CD14-positive monocyte (primary cell): ENCODE results near the gene PLPP2. TPM values are rescaled to one million over a fixed set of nuclear protein-coding genes. Genes with fewer than 3 reads are reported as not detected.

Experiments used
- DNase-seq, 3 donors: peaks; one replicate each; pipeline ENCODE4 v3.0.0-alpha.2; 2011 to 2022
- H2AFZ ChIP-seq: 2 replicates; pipeline ENCODE4 v1.6.0; 2012; ENCODE audit warnings: mild to moderate bottlenecking, low read depth, low read length, inconsistent platforms; ENCODE audit not compliant: insufficient read depth, poor library complexity, severe bottlenecking
- H3K27ac ChIP-seq, 2 donors: 1 replicate in 1 of 2; 2 replicates in 1 of 2; pipeline ENCODE4 v1.5.1; 2012 to 2013; ENCODE audit warnings: low read length in 2 of 2, control low read depth in 1 of 2, inconsistent platforms in 1 of 2, low read depth in 1 of 2, mild to moderate bottlenecking in 1 of 2
- H3K27me3 ChIP-seq, 2 donors: one replicate each; pipeline versions ENCODE4 v1.6.0 to v1.6.1; 2011 to 2013; ENCODE audit warnings: low read length in 2 of 2; ENCODE audit not compliant: control insufficient read depth in 2 of 2, insufficient read depth in 2 of 2
- H3K36me3 ChIP-seq, 2 donors: replicated peaks in 1 of 2; 1 replicate in 1 of 2; 2 replicates in 1 of 2; pipeline versions ENCODE4 v1.5.1 to v1.6.1; 2012 to 2013; ENCODE audit warnings: low read length in 2 of 2, control low read depth in 1 of 2, inconsistent platforms in 1 of 2, mild to moderate bottlenecking in 1 of 2; ENCODE audit not compliant: insufficient read depth in 2 of 2, control insufficient read depth in 1 of 2
- H3K4me1 ChIP-seq, 2 donors: 1 replicate in 1 of 2; 2 replicates in 1 of 2; pipeline versions ENCODE4 v1.5.1 to v1.6.1; 2012 to 2013; ENCODE audit warnings: low read length in 2 of 2, control low read depth in 1 of 2, inconsistent platforms in 1 of 2, mild to moderate bottlenecking in 1 of 2, moderate library complexity in 1 of 2; ENCODE audit not compliant: insufficient read depth in 2 of 2, control insufficient read depth in 1 of 2
- H3K4me2 ChIP-seq: replicated peaks from 2 replicates; pipeline ENCODE3; 2012; ENCODE audit warnings: low read length, moderate library complexity, mild to moderate bottlenecking; ENCODE audit not compliant: poor library complexity, severe bottlenecking; ENCODE audit errors: extremely low read depth
- H3K4me3 ChIP-seq, 3 experiments: fragments of 200-600 bp in 1 of 3; sonication (generic) in 1 of 3; replicated peaks in 1 of 3; 1 replicate in 2 of 3; 2 replicates in 1 of 3; pipeline ENCODE4 v1.5.1; 2011 to 2013; ENCODE audit warnings: low read length in 3 of 3, mild to moderate bottlenecking in 3 of 3, control low read depth in 2 of 3, low read depth in 2 of 3, inconsistent platforms in 1 of 3, moderate library complexity in 1 of 3
- H3K79me2 ChIP-seq: 2 replicates; pipeline ENCODE4 v1.6.0; 2012; ENCODE audit warnings: mild to moderate bottlenecking, control low read depth, inconsistent platforms, low read length, moderate library complexity; ENCODE audit not compliant: insufficient read depth
- H3K9ac ChIP-seq: 2 replicates; pipeline ENCODE4 v1.6.0; 2017; ENCODE audit warnings: low read length, mild to moderate bottlenecking; ENCODE audit not compliant: insufficient read depth, poor library complexity, severe bottlenecking
- H3K9me3 ChIP-seq, 2 donors: replicated peaks in 1 of 2; 1 replicate in 1 of 2; 2 replicates in 1 of 2; pipeline versions ENCODE4 v1.5.1 to v1.6.1; 2012 to 2013; ENCODE audit warnings: low read length in 2 of 2, control low read depth in 1 of 2; ENCODE audit not compliant: control insufficient read depth in 1 of 2, insufficient read depth in 1 of 2
- H4K20me1 ChIP-seq: 2 replicates; pipeline ENCODE4 v1.6.0; 2012; ENCODE audit warnings: mild to moderate bottlenecking, low read length, control low read depth, moderate library complexity; ENCODE audit not compliant: insufficient read depth
- H3K27ac Mint-ChIP-seq, 7 donors: one replicate each; pipeline ENCODE4 v1.8.0; 2020; ENCODE audit warnings: mild to moderate bottlenecking in 7 of 7, mixed read lengths in 7 of 7, moderate library complexity in 6 of 7, inconsistent platforms in 2 of 7
- H3K27me3 Mint-ChIP-seq, 3 donors: one replicate each; pipeline ENCODE4 v1.8.0; 2021 to 2022; ENCODE audit warnings: low read depth in 3 of 3, mild to moderate bottlenecking in 3 of 3, mixed read lengths in 3 of 3, moderate library complexity in 3 of 3, inconsistent platforms in 1 of 3
- H3K36me3 Mint-ChIP-seq, 2 donors: one replicate each; pipeline ENCODE4 v1.8.0; 2020; ENCODE audit warnings: mixed read lengths in 2 of 2, inconsistent platforms in 1 of 2, mild to moderate bottlenecking in 1 of 2
- H3K4me1 Mint-ChIP-seq: one replicate; pipeline ENCODE4 v1.8.0; 2020; ENCODE audit warnings: mild to moderate bottlenecking, mixed read lengths
- H3K4me3 Mint-ChIP-seq, 2 donors: one replicate each; pipeline ENCODE4 v1.8.0; 2020; ENCODE audit warnings: mild to moderate bottlenecking in 2 of 2, mixed read lengths in 2 of 2, moderate library complexity in 1 of 2
- H3K9me3 Mint-ChIP-seq, 7 donors: one replicate each; pipeline ENCODE4 v1.8.0; 2020 to 2022; ENCODE audit warnings: mixed read lengths in 7 of 7, mild to moderate bottlenecking in 6 of 7, moderate library complexity in 6 of 7, inconsistent platforms in 2 of 7
- CTCF ChIP-seq: fragments of 200-600 bp; IDR thresholded peaks from one replicate; pipeline ENCODE4 v1.8.0; 2022; ENCODE audit warnings: antibody characterized with exemption, mild to moderate bottlenecking
- WGBS: methylation state at CpG from one replicate; pipeline ENCODE4 v1.1.5; 2013; ENCODE audit warnings: missing lambda C conversion rate; ENCODE audit not compliant: insufficient coverage; 5-methylcytosine and 5-hydroxymethylcytosine counted together
- intact Hi-C, 2 donors: fragments of 100-400 bp; cut with micrococcal nuclease; formaldehyde crosslinking; loops; one replicate each; pipeline versions ENCODE4 v1.15.0 to v1.15.1; 2023
- polyA plus RNA-seq, 3 donors: library from polyadenylated mRNA; depleted of rRNA in 1 of 3; unstranded in 2 of 3; stranded (reverse) in 1 of 3; fragments of 300-500 nt in 2 of 3; fragments of >200 nt in 1 of 3; fragmentation: Illumina TruSeq in 2 of 3; gene quantifications; 1 replicate in 2 of 3; 2 replicates in 1 of 3; pipeline ENCODE4 v1.2.3, GENCODE V29; 2012 to 2021

Gene PLPP2
- polyA plus RNA-seq, 3 donors = 0.01 TPM; not detected in 2

- 83% methylated on average over 12 of the region's 12 CpGs for WGBS
- Histone ChIP-seq H3K79me2 (no peaks in the 10 kb centered on the region), H3K36me3 (no peaks in the 10 kb centered on the region), H2AFZ (no peak overlapping the region), H3K9me3 (no peaks in the 10 kb centered on the region), H3K27me3 (peaks cover 0 to 7% of the 10 kb centered on the region in 2 donors), H3K4me3 (no peak overlapping the region), H3K4me1 (no peaks in the 10 kb centered on the region), H3K9ac (no peak overlapping the region), H4K20me1 (no peaks in the 10 kb centered on the region), H3K4me2 (no peak overlapping the region), H3K27ac (no peak overlapping the region)
- Mint-ChIP-seq H3K4me1 (no peaks in the 10 kb centered on the region), H3K27me3 (peaks cover 14 to 29% (median 19%) of the 10 kb centered on the region in 3 donors), H3K9me3 (peaks cover 0 to 1% (median 0%) of the 10 kb centered on the region in 7 donors), H3K4me3 (no peak overlapping the region), H3K36me3 (no peaks in the 10 kb centered on the region), H3K27ac (no peak overlapping the region)
- intact Hi-C loops = no loop called here
- no peak for TF ChIP-seq CTCF
- DNase-seq = no peak
Observed at GRCh38 chr19:280541-281009, 10.6 kb downstream of the PLPP2 start.

DNA sequence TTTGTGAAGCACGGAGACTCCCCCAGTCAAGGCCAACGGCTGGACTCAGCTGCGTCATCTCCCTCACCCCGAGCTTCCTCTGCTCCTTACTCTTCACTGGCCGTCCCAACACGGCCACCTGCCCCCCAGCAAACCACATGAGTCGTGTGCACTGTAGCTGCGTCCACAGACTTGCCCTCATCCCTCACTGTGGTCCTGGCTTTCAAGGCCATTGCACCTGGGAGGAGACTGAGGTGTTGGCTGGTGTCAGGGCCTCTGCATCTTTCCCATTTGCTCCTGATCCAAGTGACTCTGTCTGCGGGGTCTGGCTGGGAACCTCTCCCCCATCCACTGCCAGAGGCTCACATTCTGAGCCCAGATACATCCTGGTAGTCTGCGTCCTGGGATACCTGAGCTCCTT is 11.5 kb downstream of the PLPP2 start:
- Histone ChIP-seq H3K4me3 (no peak overlapping the region), H3K9ac (no peak overlapping the region), H3K4me1 (no peaks in the 10 kb centered on the region), H2AFZ (no peak overlapping the region), H3K27ac (no peak overlapping the region), H3K27me3 (peaks cover 0 to 7% of the 10 kb centered on the region in 2 donors), H4K20me1 (no peaks in the 10 kb centered on the region), H3K4me2 (no peak overlapping the region), H3K36me3 (no peaks in the 10 kb centered on the region), H3K79me2 (no peaks in the 10 kb centered on the region), H3K9me3 (no peaks in the 10 kb centered on the region)
- WGBS = 81% methylated on average over 8 of the region's 10 CpGs
- H3K36me3 Mint-ChIP-seq = no peaks in the 10 kb centered on the region
- no peak for DNase-seq
- no peak overlapping the region for H3K4me3 Mint-ChIP-seq
- no peak overlapping the region for H3K27ac Mint-ChIP-seq
- H3K27me3 Mint-ChIP-seq = peaks cover 16 to 33% (median 16%) of the 10 kb centered on the region in 3 donors
- H3K4me1 Mint-ChIP-seq = no peaks in the 10 kb centered on the region
- no peak for TF ChIP-seq CTCF
- intact Hi-C loops = no loop called here
- H3K9me3 Mint-ChIP-seq = peaks cover 0 to 1% (median 0%) of the 10 kb centered on the region in 7 donors
